ENCODE results near the gene LGALS14. TPM values are rescaled to one million over a fixed set of nuclear protein-coding genes. Genes with fewer than 3 reads are reported as not detected.
"Not testable (repeated sequence)": the region's sequence is repeated elsewhere in the genome, so short reads cannot be mapped to it uniquely, and the experiment has no call there.

Gene LGALS14
- total RNA-seq, 1 experiment from 2014 or later, result not detected

GRCh38 chr19:39660661-39661060 is 43.6 kb upstream of the LGALS14 start:
- peaks cover 28% of the 10 kb centered on the region for H3K27me3 ChIP-seq (ENCODE audit: insufficient read depth, low read depth)
- intact Hi-C loops (cut with micrococcal nuclease; ENCODE audit: unreplicated experiment), result no loop called here
- H3K4me2 ChIP-seq, result no peak overlapping the region
- no peaks in the 10 kb centered on the region for H3F3A ChIP-seq (ENCODE audit: insufficient read depth, low read depth)
- BruUV-seq (replicated peaks), result no TSS peak
- no peaks in the 10 kb centered on the region for H3K9me2 ChIP-seq (ENCODE audit: insufficient read depth)
- no peak for DNase-seq
- H3K4me1 ChIP-seq (replicated peaks; ENCODE audit: insufficient read depth), result no peaks in the 10 kb centered on the region
- TF ChIP-seq EZH2 (IDR thresholded peaks at IDR 0.05; ENCODE audit: low read depth) (no peak), CTCF (conservative IDR thresholded peaks at IDR 0.05) (no peak)
- H3K4me3 ChIP-seq, result no peak overlapping the region
- no peaks in the 10 kb centered on the region for H3K79me2 ChIP-seq (ENCODE audit: low read depth)
- ChIA-PET POLR2A (ENCODE audit: unreplicated experiment) (no interaction called here), CTCF (interaction anchor here (0.6 kb wide), 1 partner anchor 109 kb away, joined by 4 read pairs; no protein-coding TSS in a partner anchor)
- no peaks in the 10 kb centered on the region for H3K36me3 ChIP-seq (ENCODE audit: low read depth)
- H3K27ac ChIP-seq, result no peak overlapping the region
- no peaks in the 10 kb centered on the region for H4K20me1 ChIP-seq (ENCODE audit: insufficient read depth)
- no peak overlapping the region for H2AFZ ChIP-seq
- no peaks in the 10 kb centered on the region for H3K9me3 ChIP-seq (ENCODE audit: insufficient read depth, low read depth)

GRCh38 chr19:39661565-39661964 is 42.7 kb upstream of the LGALS14 start:
- BruUV-seq (replicated peaks), result no TSS peak
- H3K27me3 ChIP-seq (ENCODE audit: insufficient read depth, low read depth), result peaks cover 28% of the 10 kb centered on the region
- H3K27ac ChIP-seq, result no peak overlapping the region
- H3K79me2 ChIP-seq (ENCODE audit: low read depth), result no peaks in the 10 kb centered on the region
- no peak overlapping the region for H3K4me2 ChIP-seq
- POLR2A ChIA-PET (ENCODE audit: unreplicated experiment), result no interaction called here
- H3K9me2 ChIP-seq (ENCODE audit: insufficient read depth), result no peaks in the 10 kb centered on the region
- no peaks in the 10 kb centered on the region for H3K9me3 ChIP-seq (ENCODE audit: insufficient read depth, low read depth)
- no peak overlapping the region for H2AFZ ChIP-seq
- intact Hi-C loops (cut with micrococcal nuclease; ENCODE audit: unreplicated experiment), result no loop called here
- no peaks in the 10 kb centered on the region for H4K20me1 ChIP-seq (ENCODE audit: insufficient read depth)
- H3K4me1 ChIP-seq (replicated peaks; ENCODE audit: insufficient read depth), result no peaks in the 10 kb centered on the region
- H3K36me3 ChIP-seq (ENCODE audit: low read depth), result no peaks in the 10 kb centered on the region
- no peak overlapping the region for H3K4me3 ChIP-seq
- TF ChIP-seq CTCF (conservative IDR thresholded peaks at IDR 0.05) (no peak), EZH2 (IDR thresholded peaks at IDR 0.05; ENCODE audit: low read depth) (no peak)
- CTCF ChIA-PET, result no interaction called here
- H3F3A ChIP-seq (ENCODE audit: insufficient read depth, low read depth), result no peaks in the 10 kb centered on the region
- DNase-seq, result no peak

- H3K4me1 ChIP-seq (replicated peaks; ENCODE audit: insufficient read depth); H3K9me3 ChIP-seq (ENCODE audit: insufficient read depth, low read depth); POLR2A ChIA-PET (ENCODE audit: unreplicated experiment); H3K9me2 ChIP-seq (ENCODE audit: insufficient read depth); H3K27ac ChIP-seq; H2AFZ ChIP-seq; H3K4me2 ChIP-seq; H3K79me2 ChIP-seq (ENCODE audit: low read depth); DNase-seq; H3K36me3 ChIP-seq (ENCODE audit: low read depth); H3F3A ChIP-seq (ENCODE audit: insufficient read depth, low read depth); BruUV-seq (replicated peaks); H3K4me3 ChIP-seq; CTCF ChIA-PET; H4K20me1 ChIP-seq (ENCODE audit: insufficient read depth): not testable (repeated sequence)
- peaks cover 22% of the 10 kb centered on the region; the same call in 1 of the 2 replicates for H3K27me3 ChIP-seq (ENCODE audit: insufficient read depth, low read depth)
- intact Hi-C loops (cut with micrococcal nuclease; ENCODE audit: unreplicated experiment), result loop anchor here (5.0 kb wide), 1 partner anchor 172 kb away; no protein-coding TSS in a partner anchor
Observed at GRCh38 chr19:39669860-39670259, 34.4 kb upstream of the LGALS14 start.

GRCh38 chr19:39670998-39671397 is 33.3 kb upstream of the LGALS14 start:
- H3K36me3 ChIP-seq (ENCODE audit: low read depth), result no peaks in the 10 kb centered on the region
- peaks cover 26% of the 10 kb centered on the region; the same call in 1 of the 2 replicates for H3K27me3 ChIP-seq (ENCODE audit: insufficient read depth, low read depth)
- H3K27ac ChIP-seq, result no peak overlapping the region
- H3K9me3 ChIP-seq (ENCODE audit: insufficient read depth, low read depth), result no peaks in the 10 kb centered on the region
- no peak overlapping the region for H2AFZ ChIP-seq
- ChIA-PET POLR2A (ENCODE audit: unreplicated experiment) (no interaction called here), CTCF (interaction anchor here (0.7 kb wide), 1 partner anchor 190 kb away, joined by 5 read pairs; the partner anchor contains the start of gene TIMM50)
- intact Hi-C loops (cut with micrococcal nuclease; ENCODE audit: unreplicated experiment), result loop anchor here (5.0 kb wide), 1 partner anchor 171 kb away; no protein-coding TSS in a partner anchor
- no peak overlapping the region for H3K4me3 ChIP-seq
- H3K9me2 ChIP-seq (ENCODE audit: insufficient read depth), result no peaks in the 10 kb centered on the region
- H3K79me2 ChIP-seq (ENCODE audit: low read depth), result no peaks in the 10 kb centered on the region
- BruUV-seq (replicated peaks), result no TSS peak
- no peaks in the 10 kb centered on the region for H3K4me1 ChIP-seq (replicated peaks; ENCODE audit: insufficient read depth)
- H4K20me1 ChIP-seq (ENCODE audit: insufficient read depth), result no peaks in the 10 kb centered on the region
- H3F3A ChIP-seq (ENCODE audit: insufficient read depth, low read depth), result no peaks in the 10 kb centered on the region
- no peak for DNase-seq
- TF ChIP-seq EZH2 (IDR thresholded peaks at IDR 0.05; ENCODE audit: low read depth) (no peak), CTCF (conservative IDR thresholded peaks at IDR 0.05) (no peak)
- H3K4me2 ChIP-seq, result no peak overlapping the region

All from PC-9 (cell line).